H9 (cell line): ENCODE data around the gene SORCS2. TPM values are rescaled to one million over a fixed set of nuclear protein-coding genes. Genes with fewer than 3 reads are reported as not detected.

Source experiments
- DNase-seq: peaks from one replicate; pipeline ENCODE4 v3.0.0-alpha.2; 2017
- H2AFZ ChIP-seq: one replicate; pipeline ENCODE4 v1.6.1; 2013; ENCODE audit warnings: mild to moderate bottlenecking, low read length, control low read depth, moderate library complexity
- H2AK5ac ChIP-seq: 2 replicates; pipeline ENCODE4 v1.6.1; 2013; ENCODE audit warnings: low read length, control low read depth, mixed read lengths; ENCODE audit not compliant: insufficient read length
- H2BK120ac ChIP-seq: one replicate; pipeline ENCODE4 v1.6.1; 2013; ENCODE audit warnings: low read depth, mild to moderate bottlenecking, low read length, control low read depth, inconsistent platforms; ENCODE audit not compliant: poor library complexity, severe bottlenecking
- H2BK12ac ChIP-seq: 2 replicates; pipeline ENCODE4 v1.6.1; 2013; ENCODE audit warnings: low read length, control low read depth, mixed read lengths, low read depth; ENCODE audit not compliant: insufficient read length
- H2BK15ac ChIP-seq: 2 replicates; pipeline ENCODE4 v1.6.1; 2013; ENCODE audit warnings: low read depth, low read length, control low read depth
- H2BK20ac ChIP-seq: one replicate; pipeline ENCODE4 v1.6.1; 2013; ENCODE audit warnings: low read depth, mild to moderate bottlenecking, low read length, control low read depth, inconsistent platforms; ENCODE audit not compliant: poor library complexity, severe bottlenecking
- H2BK5ac ChIP-seq: 2 replicates; pipeline ENCODE4 v1.6.1; 2013; ENCODE audit warnings: low read length, control low read depth, mixed read lengths; ENCODE audit not compliant: insufficient read length
- H3K14ac ChIP-seq: 2 replicates; pipeline ENCODE4 v1.6.1; 2013; ENCODE audit warnings: low read length, control low read depth; ENCODE audit not compliant: insufficient read depth
- H3K18ac ChIP-seq: 2 replicates; pipeline ENCODE4 v1.6.1; 2013; ENCODE audit warnings: low read depth, mild to moderate bottlenecking, mixed read lengths, low read length, control low read depth; ENCODE audit not compliant: insufficient read length
- H3K23ac ChIP-seq: 2 replicates; pipeline ENCODE4 v1.6.1; 2013; ENCODE audit warnings: low read length, control low read depth, mixed read lengths, low read depth; ENCODE audit not compliant: insufficient read length
- H3K23me2 ChIP-seq: 2 replicates; pipeline ENCODE4 v1.6.1; 2013; ENCODE audit warnings: low read depth, mild to moderate bottlenecking, mixed read lengths, low read length, control low read depth; ENCODE audit not compliant: insufficient read length, poor library complexity, severe bottlenecking
- H3K27ac ChIP-seq: 2 replicates; pipeline ENCODE4 v1.5.1; 2013; ENCODE audit warnings: low read length, control low read depth, mixed read lengths, low read depth; ENCODE audit not compliant: insufficient read length
- H3K27me3 ChIP-seq: 2 replicates; pipeline ENCODE4 v1.6.1; 2013; ENCODE audit warnings: low read length, control low read depth, inconsistent platforms; ENCODE audit not compliant: insufficient read depth
- H3K4ac ChIP-seq: 2 replicates; pipeline ENCODE4 v1.6.1; 2013; ENCODE audit warnings: low read depth, mild to moderate bottlenecking, control low read depth, inconsistent platforms, low read length, moderate library complexity
- H3K4me1 ChIP-seq: 2 replicates; pipeline ENCODE4 v1.6.1; 2013; ENCODE audit warnings: low read length, control low read depth, inconsistent platforms; ENCODE audit not compliant: insufficient read depth
- H3K4me2 ChIP-seq: 2 replicates; pipeline ENCODE4 v1.6.1; 2013; ENCODE audit warnings: low read length, control low read depth, mixed read lengths; ENCODE audit not compliant: insufficient read length, insufficient read depth
- H3K56ac ChIP-seq: 2 replicates; pipeline ENCODE4 v1.6.1; 2013; ENCODE audit warnings: low read depth, mild to moderate bottlenecking, mixed read lengths, low read length, control low read depth; ENCODE audit not compliant: insufficient read length
- H3K79me1 ChIP-seq: 2 replicates; pipeline ENCODE4 v1.6.1; 2013; ENCODE audit warnings: low read depth, mild to moderate bottlenecking, moderate library complexity, low read length, control low read depth, inconsistent platforms; ENCODE audit not compliant: insufficient read depth, poor library complexity, severe bottlenecking
- H3K79me2 ChIP-seq: 2 replicates; pipeline ENCODE4 v1.6.1; 2013; ENCODE audit warnings: low read length, control low read depth, inconsistent platforms; ENCODE audit not compliant: insufficient read depth
- H3K9ac ChIP-seq: 2 replicates; pipeline ENCODE4 v1.6.1; 2013; ENCODE audit warnings: low read length, control low read depth, mixed read lengths; ENCODE audit not compliant: insufficient read length; ENCODE audit errors: extremely low read depth
- H3K9me3 ChIP-seq: one replicate; pipeline ENCODE4 v1.6.1; 2013; ENCODE audit warnings: low read depth, low read length, inconsistent platforms; ENCODE audit not compliant: control insufficient read depth
- H3T11ph ChIP-seq: one replicate; pipeline ENCODE4 v1.6.1; 2013; ENCODE audit warnings: mild to moderate bottlenecking, low read length, control low read depth, inconsistent platforms
- H4K20me1 ChIP-seq: one replicate; pipeline ENCODE4 v1.6.1; 2013; ENCODE audit not compliant: control insufficient read depth, insufficient read length, insufficient read depth
- H4K5ac ChIP-seq: 2 replicates; pipeline ENCODE4 v1.6.1; 2013; ENCODE audit warnings: low read depth, mild to moderate bottlenecking, mixed read lengths, low read length, control low read depth; ENCODE audit not compliant: insufficient read length
- H4K8ac ChIP-seq: replicated peaks from 2 replicates; pipeline ENCODE4 v1.6.1; 2013; ENCODE audit warnings: low read length, control low read depth, mixed read lengths, low read depth; ENCODE audit not compliant: insufficient read length
- H4K91ac ChIP-seq: 2 replicates; pipeline ENCODE4 v1.6.1; 2013; ENCODE audit warnings: low read depth, mild to moderate bottlenecking, moderate library complexity, mixed read lengths, low read length, control low read depth; ENCODE audit not compliant: insufficient read length
- H3K27ac Mint-ChIP-seq, 3 experiments: 2 replicates in 2 of 3; 3 replicates in 1 of 3; pipeline ENCODE4 v1.8.0; 2020 to 2021; ENCODE audit warnings: mixed read lengths in 3 of 3, mild to moderate bottlenecking in 1 of 3, moderate library complexity in 1 of 3
- H3K27me3 Mint-ChIP-seq: 2 replicates; pipeline ENCODE4 v1.8.0; 2021; ENCODE audit warnings: low read depth, mild to moderate bottlenecking, moderate library complexity, mixed read lengths
- H3K36me3 Mint-ChIP-seq, 3 experiments: 2 replicates in 2 of 3; 3 replicates in 1 of 3; pipeline ENCODE4 v1.8.0; 2020 to 2021; ENCODE audit warnings: low read depth in 3 of 3, mixed read lengths in 3 of 3; ENCODE audit not compliant: insufficient read depth in 1 of 3
- H3K4me1 Mint-ChIP-seq, 2 experiments: 2 replicates each; pipeline ENCODE4 v1.8.0; 2020; ENCODE audit warnings: mixed read lengths in 2 of 2
- H3K4me3 Mint-ChIP-seq, 2 experiments: 2 replicates in 1 of 2; 3 replicates in 1 of 2; pipeline ENCODE4 v1.8.0; 2020 to 2021; ENCODE audit warnings: mild to moderate bottlenecking in 2 of 2, mixed read lengths in 2 of 2, moderate library complexity in 1 of 2
- H3K9me3 Mint-ChIP-seq, 2 experiments: 2 replicates in 1 of 2; 3 replicates in 1 of 2; pipeline ENCODE4 v1.8.0; 2020; ENCODE audit warnings: mild to moderate bottlenecking in 2 of 2, mixed read lengths in 2 of 2, moderate library complexity in 1 of 2
- CTCF ChIP-seq: fragments of 200-600 bp; sonication (generic); conservative IDR thresholded peaks from 3 replicates; pipeline ENCODE4 v1.8.0; 2021; ENCODE audit warnings: antibody characterized with exemption, mild to moderate bottlenecking
- WGBS: extraction: QIAGEN DNeasy Blood & Tissue Kit; methylation state at CpG from one replicate; pipeline ENCODE4 v1.1.7; 2013; ENCODE audit warnings: missing lambda C conversion rate, low lambda C conversion rate, mixed read lengths; ENCODE audit not compliant: insufficient read length; ENCODE audit errors: extremely low coverage; 5-methylcytosine and 5-hydroxymethylcytosine counted together
- total RNA-seq: library from RNA; stranded (reverse); gene quantifications from 2 replicates; pipeline ENCODE4 v1.2.1, GENCODE V29; 2021

SORCS2 gene
- total RNA-seq, 1 experiment from 2014 or later, result 0.57 TPM

DNA sequence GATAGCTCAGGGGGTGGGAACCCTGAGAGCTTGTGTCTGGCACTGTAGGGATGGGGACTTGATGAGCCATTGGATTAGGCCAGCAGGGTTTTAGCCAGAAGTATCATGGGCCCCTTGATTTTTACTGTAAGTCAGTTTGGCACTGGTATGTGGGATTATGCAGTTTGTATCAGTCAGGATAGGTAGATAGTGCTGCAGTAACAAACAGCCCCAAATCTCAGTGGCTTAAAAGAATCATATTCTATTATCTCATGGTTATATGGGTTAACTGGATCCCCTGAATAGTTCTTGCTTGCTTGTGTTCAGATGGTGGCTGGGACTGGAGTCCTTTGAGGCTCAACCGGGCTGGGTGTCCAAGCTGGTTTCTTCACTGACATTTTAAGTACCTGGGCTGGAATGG is 56.5 kb downstream of the SORCS2 start:
- no peak overlapping the region for H3K27ac ChIP-seq
- H3K27ac Mint-ChIP-seq, result no peak overlapping the region
- H3K4me1 ChIP-seq, result no peaks in the 10 kb centered on the region
- H3K18ac ChIP-seq, result no peak overlapping the region
- no peak overlapping the region for H3K23ac ChIP-seq
- no peak for TF ChIP-seq CTCF
- no peaks in the 10 kb centered on the region for H3K9me3 ChIP-seq
- H2BK120ac ChIP-seq, result no peak overlapping the region
- no peak overlapping the region for H4K91ac ChIP-seq
- H4K5ac ChIP-seq, result no peak overlapping the region
- 0 out of 4 replicates have a peak, but pooled peaks cover 0 to 7% of the 10 kb centered on the region in 2 experiments for H3K4me1 Mint-ChIP-seq
- H3K27me3 Mint-ChIP-seq, result no peaks in the 10 kb centered on the region; the same call in none of the 2 replicates
- peaks cover 0 to 2% of the 10 kb centered on the region in 2 experiments; a peak in 2 of 5 replicates for H3K9me3 Mint-ChIP-seq
- no peak overlapping the region for H3K9ac ChIP-seq
- H3K79me1 ChIP-seq, result no peaks in the 10 kb centered on the region
- H2BK20ac ChIP-seq, result no peak overlapping the region
- H3K4ac ChIP-seq, result no peak overlapping the region
- no peak overlapping the region for H3K4me2 ChIP-seq
- H3K27me3 ChIP-seq, result no peaks in the 10 kb centered on the region
- peaks cover 0 to 6% (median 2%) of the 10 kb centered on the region in 3 experiments; a peak in 3 of 7 replicates for H3K36me3 Mint-ChIP-seq
- H3K14ac ChIP-seq, result no peak overlapping the region
- no peak overlapping the region for H2AK5ac ChIP-seq
- H4K20me1 ChIP-seq, result no peaks in the 10 kb centered on the region
- no peak overlapping the region for H2BK12ac ChIP-seq
- no peak for DNase-seq
- H3K4me3 Mint-ChIP-seq, result no peak overlapping the region
- WGBS, result no CpG with 5 or more reads among the region's 1 CpG
- H2BK15ac ChIP-seq, result no peak overlapping the region
- no peak overlapping the region for H3K56ac ChIP-seq
- no peak overlapping the region for H3T11ph ChIP-seq
- no peak overlapping the region for H2AFZ ChIP-seq
- H4K8ac ChIP-seq, result no peak overlapping the region
- H2BK5ac ChIP-seq, result no peak overlapping the region
- no peaks in the 10 kb centered on the region for H3K79me2 ChIP-seq
- peaks cover 2% of the 10 kb centered on the region for H3K23me2 ChIP-seq
